C4-2B (cell line): ENCODE results near the gene GZMA.

Experiments used
- CTCF ChIP-seq: fragments of 450-650 bp; conservative IDR thresholded peaks from 2 replicates; pipeline ENCODE4 v1.5.1; 2017; ENCODE audit warnings: mild to moderate bottlenecking
- ZFX ChIP-seq: fragments of 450-650 bp; IDR thresholded peaks from 2 replicates; pipeline ENCODE4 v1.6.1; 2017

GRCh38 chr5:55136521-55136920 lies 34.1 kb downstream of the GZMA start:
- TF ChIP-seq CTCF (no peak), ZFX (no peak)
